Activated CD4-positive, alpha-beta T cell treated with anti-CD3 and anti-CD28 coated beads, Interleukin-2, Interleukin-6, amounts not matched to agents 100 ng/mL and 50 ng/mL, durations not matched to agents 16 hours and 8 hours (primary cell): ENCODE results near the gene GTF2B.
"Not testable (repeated sequence)": the region's sequence is repeated elsewhere in the genome, so short reads cannot be mapped to it uniquely, and the experiment has no call there.

ENCODE experiments used
- DNase-seq: peaks from one replicate; pipeline ENCODE4 v3.0.0-alpha.2; 2020

GTF2B gene, protein sequence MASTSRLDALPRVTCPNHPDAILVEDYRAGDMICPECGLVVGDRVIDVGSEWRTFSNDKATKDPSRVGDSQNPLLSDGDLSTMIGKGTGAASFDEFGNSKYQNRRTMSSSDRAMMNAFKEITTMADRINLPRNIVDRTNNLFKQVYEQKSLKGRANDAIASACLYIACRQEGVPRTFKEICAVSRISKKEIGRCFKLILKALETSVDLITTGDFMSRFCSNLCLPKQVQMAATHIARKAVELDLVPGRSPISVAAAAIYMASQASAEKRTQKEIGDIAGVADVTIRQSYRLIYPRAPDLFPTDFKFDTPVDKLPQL

DNA sequence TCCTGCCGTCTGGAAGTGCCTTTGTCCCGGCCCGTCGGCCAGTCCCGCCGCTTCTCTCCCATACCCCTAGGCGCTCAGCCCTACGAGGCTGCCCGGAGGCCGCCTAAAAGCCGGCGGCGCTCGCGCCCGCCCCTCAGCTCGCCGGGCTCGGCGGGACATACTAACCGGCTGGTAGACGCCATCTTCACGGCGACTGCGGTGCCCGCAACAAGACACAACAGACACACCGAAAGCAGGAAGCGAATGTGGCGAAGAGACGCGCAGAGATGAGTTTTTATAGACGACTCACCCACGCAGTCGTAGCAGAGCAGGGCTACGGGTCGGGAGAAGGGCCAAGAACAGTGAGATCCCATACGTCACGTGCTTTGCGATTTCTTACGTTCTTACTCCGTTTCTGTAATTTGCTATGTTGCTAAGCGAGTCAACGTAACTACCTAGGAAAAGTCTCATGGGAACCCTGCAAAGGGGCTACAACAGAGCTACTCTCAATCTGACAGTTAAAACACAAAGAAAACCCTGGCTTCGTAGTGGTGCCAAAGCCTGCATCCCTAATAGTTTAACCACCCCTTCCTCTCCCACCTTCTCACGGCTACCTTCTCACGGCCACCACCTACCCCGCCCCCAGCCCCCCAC, at the start of gene GTF2B:
TSS of gene GTF2B (minus strand) at position 250 of the 633 bp plus-strand sequence. CDS start at position 182, 68 bp downstream.
- peak; percentile 95 for DNase-seq

DNA sequence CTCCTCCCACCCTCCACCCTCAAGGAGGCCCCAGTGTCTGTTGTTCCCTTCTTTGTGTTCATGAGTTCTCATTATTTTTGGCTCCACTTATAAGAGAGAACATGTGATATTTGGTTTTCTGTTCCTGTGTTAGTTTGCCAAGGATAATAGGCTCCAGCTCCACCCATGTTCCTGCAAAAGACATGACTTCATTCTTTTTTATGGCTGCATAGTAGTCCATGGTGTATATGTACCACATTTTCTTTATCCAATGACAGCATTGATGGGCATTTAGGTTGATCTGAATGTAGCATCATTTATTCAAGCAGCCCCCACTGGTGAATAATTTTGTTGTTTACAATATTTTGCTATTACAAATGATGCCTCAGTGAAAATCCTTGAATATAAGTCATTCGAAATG, 47.2 kb upstream of the GTF2B start:
- not testable (repeated sequence) for DNase-seq

DNA sequence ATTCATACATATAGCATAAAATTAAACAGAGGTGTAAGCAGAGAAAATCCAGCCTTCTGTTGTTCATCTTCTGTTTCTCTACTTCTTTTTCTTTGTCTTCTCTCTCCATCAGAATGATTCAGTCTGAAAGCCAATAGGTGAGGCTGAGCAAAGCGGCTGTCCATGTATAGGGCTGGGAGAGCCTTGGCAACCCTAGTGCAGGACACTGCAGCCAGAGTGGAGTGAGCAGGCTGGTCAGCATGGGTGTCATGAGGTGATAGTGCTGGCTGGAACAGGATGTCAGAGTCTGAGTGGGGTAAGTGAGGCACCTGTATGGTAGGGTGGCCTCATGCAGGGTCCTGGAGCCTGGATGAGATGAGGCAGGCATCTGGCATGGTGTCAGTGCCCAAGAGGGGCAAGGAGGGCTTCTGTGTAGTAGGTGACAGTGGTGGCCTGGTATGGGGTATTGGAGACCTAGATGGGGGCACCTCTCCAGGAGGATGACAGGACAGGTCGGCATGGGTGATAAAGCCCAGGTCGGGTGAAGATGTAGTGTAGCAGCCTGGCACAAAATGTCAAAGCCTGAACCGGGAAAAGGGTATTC, 45.5 kb upstream of the GTF2B start:
- DNase-seq, result no peak

DNA sequence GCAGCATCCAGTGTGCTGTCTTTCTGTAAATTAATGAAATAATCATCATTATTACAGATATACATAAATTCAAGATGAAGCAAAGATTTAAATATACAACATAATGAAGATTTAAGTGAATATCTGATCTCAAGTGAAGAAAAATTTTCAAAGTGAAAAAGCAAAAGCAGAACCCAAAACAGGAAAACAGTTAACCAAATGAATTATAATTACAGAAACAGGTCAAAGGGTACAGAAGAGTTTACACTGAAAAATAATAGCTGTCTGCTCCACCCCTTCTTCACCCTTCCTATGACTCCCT, 44.8 kb upstream of the GTF2B start:
- DNase-seq, result no peak

DNA sequence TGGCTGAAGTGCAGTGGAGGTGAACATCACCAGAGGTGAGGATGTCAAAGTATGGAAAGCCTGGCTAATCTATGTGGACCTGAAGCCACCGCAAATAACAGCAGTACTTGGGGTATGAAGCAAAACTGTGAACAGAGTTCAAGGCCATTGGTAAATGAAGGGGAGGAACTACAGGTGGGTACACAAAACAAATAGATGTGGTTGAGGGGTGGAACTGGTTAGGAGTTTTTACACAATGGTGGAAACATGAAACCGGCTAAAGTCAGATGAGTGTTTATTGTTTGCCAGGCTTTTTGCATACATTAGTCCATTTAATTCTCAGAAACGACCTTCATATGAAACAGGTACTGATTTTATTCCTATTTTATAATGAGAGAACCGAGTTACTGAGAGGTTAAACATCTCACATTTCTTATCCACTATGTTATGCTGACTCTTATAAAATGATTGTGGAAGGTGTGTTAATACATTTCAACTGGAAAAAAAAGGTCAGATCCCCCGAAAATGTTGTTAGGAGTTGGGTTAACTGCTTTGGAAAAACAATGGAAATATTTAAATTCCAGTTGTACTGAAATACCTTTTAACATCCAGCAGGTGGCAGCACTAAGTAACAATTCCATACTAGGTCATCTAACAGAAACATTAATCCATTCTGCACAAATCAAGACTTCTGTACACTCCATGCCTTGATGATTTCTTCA, 44.3 kb upstream of the GTF2B start:
- peak; percentile 35 for DNase-seq

DNA sequence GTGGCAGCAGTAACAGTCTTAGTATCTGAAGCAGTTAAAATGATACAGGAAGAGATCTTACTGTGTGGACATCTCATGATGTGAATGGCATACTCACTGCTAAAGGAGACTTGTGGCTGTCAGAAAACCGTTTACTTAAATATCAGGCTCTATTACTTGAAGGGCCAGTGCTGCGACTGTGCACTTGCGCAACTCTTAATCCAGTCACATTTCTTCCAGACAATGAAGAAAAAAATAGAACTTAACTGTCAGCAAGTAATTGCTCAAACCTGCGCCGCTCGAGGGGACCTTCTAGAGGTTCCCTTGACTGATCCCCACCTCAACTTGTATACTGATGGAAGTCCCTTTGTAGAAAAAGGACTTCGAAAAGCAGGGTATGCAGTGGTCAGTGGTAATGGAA, 38.8 kb upstream of the GTF2B start:
- DNase-seq, result not testable (repeated sequence)

DNA sequence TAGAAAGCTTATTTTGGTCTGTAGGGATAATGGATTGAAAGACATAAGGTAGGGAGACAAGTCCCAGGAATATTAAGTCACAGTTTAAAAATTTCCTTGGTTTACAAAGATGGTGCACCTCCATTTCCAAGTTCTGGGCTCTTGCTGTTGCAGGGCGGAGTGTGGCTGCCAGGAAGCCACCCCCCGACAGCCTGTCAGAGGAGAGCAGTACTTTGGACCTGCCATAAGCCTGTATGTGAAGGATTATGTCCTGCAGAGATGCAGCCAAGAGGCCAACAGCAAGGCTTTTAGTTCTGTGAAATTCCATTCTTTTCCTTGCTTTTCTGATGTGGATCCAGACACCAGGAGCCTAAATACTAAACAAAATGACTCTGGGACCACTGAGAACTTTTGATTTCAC, 31.9 kb upstream of the GTF2B start:
- DNase-seq, result no peak

DNA sequence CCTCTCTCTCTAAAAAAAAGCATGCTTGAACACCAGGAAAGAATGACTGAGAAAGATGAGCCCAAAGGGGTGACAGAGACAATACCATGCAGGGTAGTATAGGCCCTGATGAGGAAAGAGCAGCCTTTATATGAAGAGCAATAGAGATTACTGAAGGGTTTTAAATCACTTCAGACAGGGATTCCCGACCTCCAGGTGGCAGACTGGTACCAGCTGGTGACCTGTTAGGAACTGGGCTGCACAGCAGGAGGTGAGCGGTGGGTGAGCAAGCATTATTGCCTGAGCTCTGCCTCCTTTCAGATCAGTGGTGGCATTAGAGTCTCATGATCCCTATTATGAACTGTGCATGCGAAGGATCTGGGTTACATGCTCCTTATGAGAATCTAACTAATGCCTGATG, 30.8 kb upstream of the GTF2B start:
- DNase-seq, result no peak

DNA sequence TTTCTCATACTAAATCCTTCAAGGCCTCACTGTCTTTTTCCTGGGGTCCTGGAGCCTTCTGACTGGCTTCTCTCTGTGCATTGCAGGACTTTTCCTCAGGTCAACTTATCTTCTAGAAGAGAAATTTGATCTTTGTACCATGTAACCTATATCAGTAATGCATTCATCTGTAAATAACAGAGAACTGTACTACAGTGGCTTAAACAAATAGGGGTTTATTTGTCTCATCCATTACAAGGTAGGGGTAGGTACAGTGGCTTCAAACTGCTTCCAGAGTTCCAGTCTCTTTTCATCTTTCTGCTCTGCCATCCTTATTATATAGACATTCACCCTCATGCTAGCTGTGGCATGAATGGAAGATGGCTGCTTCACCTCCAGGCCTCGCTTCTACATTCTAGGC, 29.5 kb upstream of the GTF2B start:
- DNase-seq, result no peak

DNA sequence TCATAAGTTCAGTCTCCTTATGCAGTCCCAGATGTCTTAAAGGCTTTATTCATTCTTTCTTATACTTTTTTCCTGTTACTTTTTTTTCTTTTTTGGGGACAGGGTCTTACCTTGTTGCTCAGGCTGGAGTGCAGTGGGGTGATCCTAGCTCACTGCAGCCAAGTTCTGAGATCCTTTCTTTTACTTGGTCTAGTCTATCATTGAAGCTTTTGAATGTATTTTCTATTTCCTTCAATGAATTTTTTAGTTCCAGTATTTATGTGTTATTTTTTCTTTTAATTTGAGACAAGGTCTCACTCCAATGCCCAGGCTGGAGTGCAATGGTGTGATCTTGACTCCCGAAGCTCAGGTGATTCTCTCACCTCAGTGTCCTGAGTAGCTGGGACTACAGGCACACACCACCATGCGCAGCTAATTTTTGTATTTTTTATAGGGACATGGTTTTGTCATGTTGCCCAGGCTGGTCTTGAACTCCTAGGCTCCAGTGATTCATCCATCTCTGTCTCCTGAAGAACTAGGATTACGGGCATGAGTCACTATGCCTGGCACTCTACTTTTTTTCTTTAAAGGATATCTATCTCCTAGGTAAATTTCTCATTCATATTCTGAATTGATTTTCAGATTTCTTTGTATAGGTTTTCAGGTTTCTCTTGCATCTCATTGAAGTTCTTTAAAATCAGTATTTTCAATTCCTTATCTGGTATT, 26.1 kb upstream of the GTF2B start:
- no peak for DNase-seq

DNA sequence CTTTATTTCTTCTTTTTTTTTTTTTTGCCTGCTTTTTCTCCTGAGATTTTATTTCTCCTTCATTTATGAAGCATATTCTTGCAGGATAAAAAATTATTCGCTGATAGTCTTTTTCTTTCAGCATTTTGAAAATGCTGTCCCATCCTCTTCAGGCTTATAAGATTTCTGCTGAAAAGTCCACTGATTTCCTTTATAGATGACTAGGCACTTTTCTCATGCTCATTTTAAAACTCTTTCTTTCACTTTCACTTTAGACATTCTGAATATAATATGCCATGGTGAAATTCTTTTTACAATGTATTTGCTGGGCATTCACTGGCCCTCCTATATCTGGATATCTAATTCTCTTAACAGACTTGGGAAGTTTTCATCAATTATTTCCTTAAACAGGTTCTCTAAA, 25.5 kb upstream of the GTF2B start:
- no peak for DNase-seq

DNA sequence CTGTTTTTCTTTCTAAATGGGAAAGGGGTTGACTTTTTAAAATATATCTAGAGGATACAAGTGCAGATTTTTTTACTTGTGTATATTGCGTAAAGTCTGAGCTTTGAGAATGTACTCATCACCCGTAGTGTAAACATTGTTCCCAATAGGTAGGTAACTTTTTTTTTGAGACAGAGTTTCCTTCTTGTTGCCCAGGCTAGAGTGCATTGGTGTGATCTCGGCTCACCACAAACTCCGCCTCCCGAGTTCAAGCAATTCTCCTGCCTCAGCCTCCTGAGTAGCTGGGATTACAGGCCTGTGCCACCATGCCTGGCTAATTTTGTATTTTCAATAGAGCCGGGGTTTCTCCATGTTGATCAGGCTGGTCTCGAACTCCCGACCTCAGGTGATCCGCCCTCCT, 20.4 kb upstream of the GTF2B start:
- DNase-seq, result not testable (repeated sequence)

DNA sequence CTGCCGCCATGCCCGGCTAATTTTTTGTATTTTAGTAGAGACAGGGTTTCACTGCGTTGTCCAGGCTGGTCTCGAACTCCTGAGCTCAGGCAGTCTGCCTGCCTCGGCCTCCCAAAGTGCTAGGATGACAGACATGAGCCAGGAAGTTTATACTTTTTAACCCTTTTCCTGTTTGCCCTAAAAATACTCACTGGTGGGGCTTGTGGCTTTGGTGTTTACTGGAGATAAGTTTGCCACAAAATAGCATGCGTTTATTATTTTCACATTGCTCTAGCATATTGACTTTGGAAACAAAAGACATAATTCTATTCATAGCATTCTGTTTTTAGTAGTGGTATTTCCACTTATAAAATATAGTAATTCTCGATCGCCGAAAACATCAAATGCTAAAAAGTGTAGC, 19.8 kb upstream of the GTF2B start:
- DNase-seq, result no peak

DNA sequence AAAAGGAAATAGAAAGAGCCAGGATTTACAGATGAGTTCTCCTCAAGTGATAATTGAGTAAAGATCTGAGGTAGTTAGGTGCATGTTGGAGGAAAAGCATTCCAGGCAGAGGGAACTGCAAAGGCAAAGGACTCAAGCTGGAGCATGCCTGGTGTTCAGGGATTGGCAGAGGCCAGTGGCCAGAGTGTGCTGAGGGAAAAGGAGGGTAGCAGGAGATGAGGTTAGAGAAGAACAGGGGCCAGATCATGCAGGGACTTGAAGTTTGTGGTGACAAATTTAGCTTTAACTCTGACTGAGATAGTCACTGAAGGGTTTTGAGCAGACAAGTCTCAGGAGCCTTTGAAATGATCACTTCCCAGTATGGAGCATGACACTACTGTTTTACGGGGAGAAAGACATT, 19.0 kb upstream of the GTF2B start:
- no peak for DNase-seq

DNA sequence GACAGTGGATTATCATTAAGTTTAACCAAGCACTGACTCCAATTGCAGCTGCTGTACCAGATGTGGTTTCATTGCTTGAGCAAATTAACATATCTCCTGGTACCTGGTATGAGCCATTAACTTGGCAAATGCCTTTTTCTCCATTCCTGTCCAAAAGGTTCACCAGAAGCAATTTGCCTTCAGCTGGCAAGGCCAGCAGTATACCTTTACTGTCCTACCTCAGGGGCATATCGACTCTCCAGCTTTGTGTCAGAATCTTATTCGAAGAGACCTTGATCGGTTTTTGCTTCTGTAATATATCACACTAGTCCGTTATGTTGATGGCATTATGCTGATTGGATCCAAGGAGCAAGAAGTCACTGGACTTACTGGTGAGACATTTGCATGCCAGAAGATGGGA, 9.5 kb upstream of the GTF2B start:
- no peak for DNase-seq

DNA sequence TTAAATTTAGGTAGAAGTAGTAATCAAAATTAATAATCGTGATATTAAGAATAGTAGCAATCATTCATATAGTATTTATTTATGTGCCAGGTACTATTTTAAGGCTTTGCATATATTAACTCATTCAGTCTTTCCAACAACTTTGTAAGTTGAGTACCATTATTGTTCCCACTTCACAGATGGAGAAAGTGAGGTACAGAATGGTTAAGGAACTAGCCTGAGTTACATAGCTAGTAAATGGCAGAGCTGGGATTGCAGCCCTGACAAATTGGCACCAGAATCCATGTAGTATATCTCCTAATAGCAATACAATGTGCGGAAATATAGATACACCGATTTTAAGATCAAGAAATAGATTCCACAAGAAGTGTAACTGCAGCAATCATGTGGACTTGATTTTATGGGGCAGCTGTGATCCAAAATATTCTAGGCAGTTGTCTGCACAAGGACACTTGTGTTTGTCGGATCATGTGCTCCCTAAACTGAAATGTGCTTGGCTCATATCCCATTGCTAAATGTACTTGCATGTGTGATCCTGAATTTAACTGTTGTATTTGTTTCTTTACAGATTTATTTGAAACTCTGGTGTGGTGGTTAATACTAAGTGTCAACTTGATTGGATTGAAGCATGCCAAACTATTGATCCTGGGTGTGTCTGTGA, 5.8 kb upstream of the GTF2B start:
- no peak for DNase-seq

DNA sequence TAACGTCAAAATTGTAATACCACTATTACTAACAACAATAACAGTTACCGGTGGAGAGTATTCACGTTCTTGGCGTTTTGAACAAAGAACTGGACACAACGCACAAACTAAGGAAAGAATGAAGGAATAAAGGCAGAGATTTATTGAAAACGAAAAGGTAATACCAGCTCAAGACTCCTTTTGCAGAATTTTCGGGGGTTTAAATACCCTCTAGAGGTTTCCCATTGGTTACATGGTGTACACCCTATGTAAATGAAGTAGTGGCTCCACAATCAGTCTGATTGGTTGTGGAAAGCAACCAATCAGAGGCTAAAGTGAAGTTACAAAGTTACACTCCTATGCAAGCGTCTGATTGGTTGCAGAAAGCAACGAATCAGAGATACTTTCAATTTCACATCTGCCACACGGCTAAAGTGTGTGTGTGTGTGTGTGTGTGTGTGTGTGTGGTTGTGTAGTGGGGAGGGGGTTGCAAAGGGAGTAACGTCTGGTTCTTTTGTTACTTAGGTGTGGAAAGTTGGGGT, 1.1 kb upstream of the GTF2B start:
- peak; percentile 51 for DNase-seq

DNA sequence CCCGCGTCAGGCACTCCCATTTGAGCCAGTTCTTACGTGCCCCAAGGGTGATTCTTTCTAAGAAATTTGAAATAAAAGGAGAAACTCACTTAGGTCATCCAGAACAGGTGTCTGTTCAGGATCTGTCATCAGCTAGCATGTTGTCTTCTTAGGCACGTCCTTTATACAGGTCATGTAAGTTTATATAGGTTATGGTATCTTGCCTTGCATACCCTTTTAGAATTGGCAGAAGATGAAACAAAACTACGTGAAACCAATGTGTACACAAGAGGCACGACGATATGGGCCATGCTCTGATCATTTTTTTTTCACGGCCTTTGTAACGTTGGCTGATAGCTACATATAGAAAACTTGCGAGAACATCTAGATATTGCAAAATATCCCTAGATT, 579 bp upstream of the GTF2B start:
- DNase-seq, result no peak

DNA sequence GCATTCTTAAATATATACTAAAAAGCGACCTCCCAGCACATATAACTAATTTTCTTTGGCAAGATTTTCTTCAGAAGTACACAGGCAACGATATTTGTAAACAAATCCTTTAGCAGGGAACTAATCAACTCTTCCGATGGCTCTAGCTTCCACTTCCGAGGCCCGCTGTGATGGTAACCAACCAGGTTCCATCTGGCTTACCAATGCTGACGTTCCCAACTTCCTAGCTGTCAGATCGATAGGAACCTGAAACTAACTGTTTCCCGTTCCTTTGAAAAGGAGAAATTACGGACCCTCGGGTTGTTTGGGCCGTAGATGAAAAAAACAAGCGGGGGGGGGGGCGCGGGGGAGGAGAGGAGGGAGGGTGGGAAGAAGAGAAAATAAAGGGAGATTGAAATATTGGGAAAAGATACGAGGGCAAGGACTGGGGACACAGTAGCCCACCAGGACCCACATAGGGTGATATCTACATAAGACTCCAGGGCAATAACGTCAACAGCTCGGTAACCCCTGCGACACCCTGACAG, 513 bp downstream of the GTF2B start:
- DNase-seq, result peak; percentile 48

DNA sequence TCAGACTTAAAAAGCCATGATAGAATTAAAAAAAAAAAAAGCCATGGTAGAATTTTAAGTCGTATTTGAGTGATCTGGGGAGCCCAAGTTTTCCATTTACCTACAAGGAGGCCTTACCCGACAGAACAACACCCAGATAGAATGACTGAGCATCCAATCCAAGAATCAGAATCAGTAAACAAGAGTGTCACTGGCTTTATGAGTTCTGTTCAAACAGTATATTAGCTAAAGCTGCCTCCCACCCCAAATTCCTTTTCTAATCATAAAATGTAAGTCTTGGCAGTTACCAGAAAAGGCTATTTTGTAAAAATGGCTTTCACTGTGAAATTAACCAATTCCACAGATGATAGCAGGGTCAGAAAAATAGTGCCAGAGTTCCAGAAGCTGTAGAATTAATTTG, 1.2 kb downstream of the GTF2B start:
- DNase-seq, result no peak

DNA sequence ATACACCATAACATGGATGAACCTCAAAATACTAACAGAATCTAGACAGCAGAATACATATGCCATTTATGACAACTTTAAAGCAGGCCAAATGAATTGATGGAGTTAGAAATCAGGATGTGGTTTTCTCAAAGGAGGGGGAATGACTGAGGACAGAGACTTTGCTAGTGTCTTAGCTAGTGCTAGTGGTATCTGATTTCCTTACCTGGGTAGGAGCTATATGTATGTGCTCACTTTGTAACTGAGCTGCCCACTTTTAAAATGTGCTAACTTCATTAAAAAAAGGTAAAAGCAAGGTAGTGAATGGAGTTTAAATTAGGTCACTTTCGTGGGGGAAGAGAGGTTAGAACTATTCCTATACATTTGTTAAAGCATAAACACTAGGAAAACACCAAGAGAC, 2.6 kb downstream of the GTF2B start:
- DNase-seq, result peak; percentile 44

DNA sequence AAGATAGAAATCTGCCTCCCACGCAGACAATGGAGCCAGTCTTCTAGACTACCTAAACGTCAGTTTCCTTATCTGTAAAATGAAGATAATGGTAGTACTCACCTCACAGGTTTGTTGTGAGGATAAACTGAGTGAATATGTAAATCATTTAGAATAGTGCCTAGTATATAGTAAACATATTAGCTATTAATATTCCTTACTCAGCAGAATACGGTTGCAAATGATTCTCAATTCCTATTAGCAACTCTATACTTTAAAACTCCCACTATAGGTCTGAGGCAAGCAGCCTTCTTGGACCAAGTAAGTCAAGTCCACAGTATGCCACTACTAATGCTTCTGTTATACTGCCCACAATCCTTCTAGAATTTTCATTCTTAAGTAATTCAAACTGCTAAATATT, 5.4 kb downstream of the GTF2B start:
- no peak for DNase-seq
